GM12873 (cell line): Measurements from ENCODE around the gene G6PC2.

Experiments
- TF ChIP-seq, protein P1 (sequence below): IDR thresholded peaks from 2 replicates; pipeline ENCODE4 v1.5.1; 2012; ENCODE audit warnings: low read depth, mild to moderate bottlenecking, moderate library complexity, low read length, control low read depth; ENCODE audit not compliant: insufficient read depth; ENCODE audit errors: missing control alignments

Gene G6PC2

DNA sequence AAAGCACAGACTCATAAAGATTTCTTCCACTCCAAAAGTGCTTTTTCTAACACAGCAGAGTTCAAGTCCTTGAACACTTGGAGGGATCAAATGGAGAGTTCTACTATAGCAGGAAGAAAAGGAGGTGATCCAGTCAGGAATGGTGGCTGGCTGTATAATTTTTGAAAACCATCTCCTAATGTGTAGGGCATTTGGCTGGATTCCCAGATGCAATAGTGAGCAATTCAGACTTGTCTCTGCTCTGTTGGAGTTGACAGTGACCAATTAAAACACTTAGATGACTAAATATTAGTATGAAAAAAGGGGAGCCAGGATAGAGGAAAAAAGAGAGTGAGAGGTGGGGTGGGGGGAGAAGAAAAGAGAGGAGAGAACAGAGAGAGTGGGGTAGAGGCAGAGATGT, 5.3 kb upstream of the G6PC2 start:
- TF ChIP-seq, protein P1, sequence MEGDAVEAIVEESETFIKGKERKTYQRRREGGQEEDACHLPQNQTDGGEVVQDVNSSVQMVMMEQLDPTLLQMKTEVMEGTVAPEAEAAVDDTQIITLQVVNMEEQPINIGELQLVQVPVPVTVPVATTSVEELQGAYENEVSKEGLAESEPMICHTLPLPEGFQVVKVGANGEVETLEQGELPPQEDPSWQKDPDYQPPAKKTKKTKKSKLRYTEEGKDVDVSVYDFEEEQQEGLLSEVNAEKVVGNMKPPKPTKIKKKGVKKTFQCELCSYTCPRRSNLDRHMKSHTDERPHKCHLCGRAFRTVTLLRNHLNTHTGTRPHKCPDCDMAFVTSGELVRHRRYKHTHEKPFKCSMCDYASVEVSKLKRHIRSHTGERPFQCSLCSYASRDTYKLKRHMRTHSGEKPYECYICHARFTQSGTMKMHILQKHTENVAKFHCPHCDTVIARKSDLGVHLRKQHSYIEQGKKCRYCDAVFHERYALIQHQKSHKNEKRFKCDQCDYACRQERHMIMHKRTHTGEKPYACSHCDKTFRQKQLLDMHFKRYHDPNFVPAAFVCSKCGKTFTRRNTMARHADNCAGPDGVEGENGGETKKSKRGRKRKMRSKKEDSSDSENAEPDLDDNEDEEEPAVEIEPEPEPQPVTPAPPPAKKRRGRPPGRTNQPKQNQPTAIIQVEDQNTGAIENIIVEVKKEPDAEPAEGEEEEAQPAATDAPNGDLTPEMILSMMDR = no peak

DNA sequence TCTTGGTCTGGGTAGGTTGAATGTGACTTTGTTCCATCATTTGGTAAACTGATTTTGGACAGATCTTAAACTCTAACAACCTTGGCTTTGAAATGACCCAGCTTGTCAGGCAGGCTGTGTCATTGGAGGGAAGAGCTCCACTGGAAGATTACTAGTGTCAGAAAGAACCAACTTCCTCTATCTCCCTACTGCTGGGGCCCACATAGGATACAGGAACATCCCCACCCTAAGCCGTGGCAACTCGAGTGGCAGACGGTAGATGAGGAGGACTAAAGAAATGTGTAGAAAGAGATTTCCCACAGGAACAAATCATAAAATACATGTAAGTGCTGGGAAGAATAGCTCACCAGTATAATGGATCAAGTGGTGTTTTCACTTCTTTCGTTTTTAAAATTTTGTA, 4.3 kb upstream of the G6PC2 start:
- TF ChIP-seq, protein P1 = no peak

DNA sequence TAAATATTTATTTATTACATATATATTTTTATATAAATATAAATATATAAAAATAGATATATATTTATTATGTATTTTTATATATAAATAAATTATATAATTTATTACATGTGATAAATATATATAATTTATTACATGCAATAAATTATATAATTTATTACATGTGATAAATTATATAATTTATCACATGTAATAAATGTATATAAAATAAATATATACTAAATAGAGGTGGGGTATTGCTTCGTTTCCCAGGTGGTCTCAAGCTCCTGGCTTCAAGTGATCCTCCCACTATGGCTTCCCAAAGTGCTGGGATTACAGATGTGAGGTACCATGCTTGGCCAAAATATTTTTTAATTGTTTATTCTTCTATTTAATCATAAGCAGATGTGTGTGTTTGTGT, 3.6 kb upstream of the G6PC2 start:
- TF ChIP-seq, protein P1 = no peak

DNA sequence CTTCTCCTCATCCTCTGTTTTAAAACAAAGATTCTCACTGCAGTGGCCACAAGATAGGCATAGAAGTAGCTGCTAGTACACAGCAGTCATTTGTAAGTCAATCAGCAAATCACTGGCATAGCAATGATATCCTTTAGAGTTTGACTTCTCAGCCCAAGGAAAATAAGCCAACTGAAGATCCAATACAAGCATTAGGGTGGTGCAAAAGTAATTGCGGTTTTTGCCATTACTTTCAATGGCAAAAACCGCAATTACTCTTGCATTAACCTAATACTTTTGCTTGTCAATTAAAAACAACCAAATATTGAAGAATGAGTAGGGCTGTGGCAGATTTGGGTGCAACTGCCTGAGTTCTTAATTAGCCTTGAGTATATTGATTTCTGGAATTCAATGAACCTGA, 2.8 kb downstream of the G6PC2 start:
- TF ChIP-seq, protein P1 = no peak

DNA sequence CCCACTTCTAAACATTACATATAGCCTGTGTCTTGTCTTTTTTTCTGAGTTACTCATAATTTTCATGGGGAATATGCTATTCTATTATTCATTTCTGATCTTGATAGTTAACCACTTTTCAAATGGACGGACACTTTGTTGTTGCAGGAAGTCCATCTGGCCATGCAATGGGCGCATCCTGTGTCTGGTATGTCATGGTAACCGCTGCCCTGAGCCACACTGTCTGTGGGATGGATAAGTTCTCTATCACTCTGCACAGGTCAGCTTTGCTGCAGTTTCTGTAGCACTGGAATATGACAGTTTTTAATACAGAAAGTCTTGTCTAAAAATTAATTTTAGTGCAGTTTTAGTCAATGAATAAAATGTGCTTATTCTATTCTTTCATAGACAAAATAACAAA, 3.3 kb downstream of the G6PC2 start:
- TF ChIP-seq, protein P1 = no peak

DNA sequence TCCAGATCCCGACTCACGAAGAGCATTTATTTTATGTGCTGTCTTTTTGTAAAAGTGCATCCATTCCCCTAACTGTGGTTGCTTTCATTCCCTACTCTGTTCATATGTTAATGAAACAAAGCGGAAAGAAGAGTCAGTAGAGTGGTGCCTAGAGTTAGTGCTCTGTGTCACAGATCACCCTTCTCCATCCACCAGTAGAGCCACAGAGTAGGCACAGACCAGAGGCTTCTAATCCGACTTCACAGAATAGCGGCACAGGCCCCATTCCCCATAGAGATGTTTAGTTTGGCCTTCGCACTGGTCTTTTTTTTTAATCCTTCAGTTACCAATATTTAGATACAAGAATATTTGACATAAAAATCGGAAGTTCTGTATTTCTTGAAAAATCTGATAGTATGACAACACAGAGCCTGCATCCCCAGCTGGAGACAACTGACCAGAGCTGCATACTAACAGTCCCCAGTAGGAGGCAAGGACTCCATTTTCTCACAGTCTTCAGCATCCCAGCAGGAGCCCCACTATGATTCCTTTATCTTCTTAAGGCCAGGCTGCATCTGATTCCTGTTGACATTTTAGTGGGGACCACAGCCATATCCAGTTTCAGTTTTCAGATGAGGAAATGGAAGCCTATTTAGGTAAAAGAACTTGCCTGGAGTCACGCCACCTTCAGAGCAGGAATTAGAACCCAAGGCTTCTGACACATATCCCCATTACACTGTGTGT, 7.0 kb downstream of the G6PC2 start:
- TF ChIP-seq, protein P1 = no peak

DNA sequence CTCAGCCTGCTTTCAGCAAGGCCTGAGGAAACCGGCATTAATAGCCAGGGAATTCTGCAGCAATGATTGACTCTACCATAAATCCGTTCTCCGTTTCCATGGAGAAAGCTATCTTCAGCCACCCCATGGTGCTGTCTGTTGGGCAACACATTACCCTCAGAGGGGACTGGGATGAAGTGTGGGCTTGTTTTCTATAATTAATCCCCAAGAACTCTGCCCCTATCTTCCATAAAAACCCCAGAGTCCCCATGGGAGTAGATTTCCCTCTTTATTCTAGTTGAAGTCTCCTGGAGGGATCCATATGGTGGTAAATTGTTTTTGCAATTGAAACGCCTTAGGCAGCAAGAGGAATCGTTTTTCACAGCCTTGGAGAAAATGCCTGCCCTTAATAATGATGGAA, 9.2 kb downstream of the G6PC2 start:
- TF ChIP-seq, protein P1 = no peak
